Osteocyte (in vitro differentiated cells): ENCODE measurements around the gene SHCBP1. TPM values are rescaled to one million over a fixed set of nuclear protein-coding genes. Genes with fewer than 3 reads are reported as not detected.

Experiments
- DNase-seq: peaks from one replicate; pipeline ENCODE4 v3.0.0; 2021; ENCODE audit warnings: mixed read lengths; ENCODE audit not compliant: unreplicated experiment; ENCODE audit errors: extremely low spot score
- H3K27ac Mint-ChIP-seq: one replicate; pipeline ENCODE4 v1.8.0; 2021; ENCODE audit warnings: mild to moderate bottlenecking, mixed read lengths; ENCODE audit not compliant: unreplicated experiment
- H3K27me3 Mint-ChIP-seq: one replicate; pipeline ENCODE4 v1.8.0; 2021; ENCODE audit warnings: mixed read lengths; ENCODE audit not compliant: unreplicated experiment
- H3K36me3 Mint-ChIP-seq: one replicate; pipeline ENCODE4 v1.8.0; 2021; ENCODE audit warnings: mixed read lengths; ENCODE audit not compliant: unreplicated experiment
- H3K4me1 Mint-ChIP-seq: one replicate; pipeline ENCODE4 v1.8.0; 2021; ENCODE audit warnings: mixed read lengths; ENCODE audit not compliant: unreplicated experiment
- H3K4me3 Mint-ChIP-seq: one replicate; pipeline ENCODE4 v1.8.0; 2021; ENCODE audit warnings: mild to moderate bottlenecking, moderate library complexity, mixed read lengths; ENCODE audit not compliant: unreplicated experiment
- H3K9me3 Mint-ChIP-seq: one replicate; pipeline ENCODE4 v1.8.0; 2021; ENCODE audit warnings: mixed read lengths; ENCODE audit not compliant: unreplicated experiment
- CTCF ChIP-seq: fragments of 200-600 bp; sonication (generic); IDR thresholded peaks from 2 replicates; pipeline ENCODE4 v1.5.0; 2021; ENCODE audit warnings: antibody characterized with exemption, mild to moderate bottlenecking, moderate library complexity
- total RNA-seq: library from RNA; stranded (reverse); gene quantifications from 2 replicates; pipeline ENCODE4 v1.2.1, GENCODE V29; 2021

The SHCBP1 gene
- total RNA-seq, 1 donor from 2014 or later = 5.8 TPM

GRCh38 chr16:46650254-46650623 is 29.1 kb upstream of the SHCBP1 start:
- H3K27me3 Mint-ChIP-seq = no peaks in the 10 kb centered on the region
- H3K4me1 Mint-ChIP-seq = peaks cover 4% of the 10 kb centered on the region
- H3K9me3 Mint-ChIP-seq = no peaks in the 10 kb centered on the region
- no peak overlapping the region for H3K27ac Mint-ChIP-seq
- no peak for TF ChIP-seq CTCF
- DNase-seq = no peak
- H3K4me3 Mint-ChIP-seq = no peak overlapping the region
- H3K36me3 Mint-ChIP-seq = no peaks in the 10 kb centered on the region

GRCh38 chr16:46649588-46650253 is 28.5 kb upstream of the SHCBP1 start:
- no peak for DNase-seq
- no peak overlapping the region for H3K4me3 Mint-ChIP-seq

GRCh38 chr16:46648656-46649055 is 27.5 kb upstream of the SHCBP1 start:
- no peak for TF ChIP-seq CTCF
- no peak for DNase-seq
- H3K27ac Mint-ChIP-seq = no peak overlapping the region
- peaks cover 6% of the 10 kb centered on the region for H3K27me3 Mint-ChIP-seq
- peaks cover 7% of the 10 kb centered on the region for H3K9me3 Mint-ChIP-seq
- H3K4me3 Mint-ChIP-seq = no peak overlapping the region
- H3K4me1 Mint-ChIP-seq = peaks cover 4% of the 10 kb centered on the region
- H3K36me3 Mint-ChIP-seq = peaks cover 4% of the 10 kb centered on the region

More at GRCh38 chr16:46649588-46650253, 28.5 kb upstream of the SHCBP1 start:
- H3K4me1 Mint-ChIP-seq = peaks cover 4% of the 10 kb centered on the region
- H3K27ac Mint-ChIP-seq = no peak overlapping the region
- TF ChIP-seq CTCF = no peak
- H3K9me3 Mint-ChIP-seq = no peaks in the 10 kb centered on the region
- H3K27me3 Mint-ChIP-seq = peaks cover 4% of the 10 kb centered on the region
- no peaks in the 10 kb centered on the region for H3K36me3 Mint-ChIP-seq

GRCh38 chr16:46638947-46639925 is 18.1 kb upstream of the SHCBP1 start:
- Mint-ChIP-seq H3K27me3 (peaks cover 20% of the 10 kb centered on the region), H3K9me3 (peaks cover 13% of the 10 kb centered on the region), H3K36me3 (peaks cover 6% of the 10 kb centered on the region), H3K4me3 (no peak overlapping the region), H3K4me1 (no peaks in the 10 kb centered on the region), H3K27ac (no peak overlapping the region)
- no peak for DNase-seq
- TF ChIP-seq CTCF = no peak
